Osteoblast (primary cell): Measurements from ENCODE around the gene FCMR. TPM values are rescaled to one million over a fixed set of nuclear protein-coding genes. Genes with fewer than 3 reads are reported as not detected.

Source experiments
- DNase-seq: peaks from one replicate; pipeline ENCODE4 v3.0.0; 2011; ENCODE audit warnings: low spot score, mixed read lengths; ENCODE audit not compliant: insufficient read length; ENCODE audit errors: missing footprints
- H2AFZ ChIP-seq: 2 replicates; pipeline ENCODE4 v1.6.0; 2011; ENCODE audit warnings: mild to moderate bottlenecking, low read length
- H3K27ac ChIP-seq: 2 replicates; pipeline ENCODE4 v1.5.1; 2011; ENCODE audit warnings: mild to moderate bottlenecking, low read depth, low read length, moderate library complexity
- H3K27me3 ChIP-seq: 2 replicates; pipeline ENCODE4 v1.6.0; 2012; ENCODE audit warnings: mild to moderate bottlenecking, control low read depth, inconsistent platforms, low read length, moderate library complexity; ENCODE audit not compliant: insufficient read depth
- H3K36me3 ChIP-seq: 2 replicates; pipeline ENCODE4 v1.5.1; 2011; ENCODE audit warnings: mild to moderate bottlenecking, low read length, control low read depth, moderate library complexity; ENCODE audit not compliant: insufficient read depth
- H3K4me1 ChIP-seq: 2 replicates; pipeline ENCODE4 v1.5.1; 2011; ENCODE audit warnings: mild to moderate bottlenecking, low read length, control low read depth, moderate library complexity; ENCODE audit not compliant: insufficient read depth
- H3K4me2 ChIP-seq: 2 replicates; pipeline ENCODE4 v1.6.0; 2011; ENCODE audit warnings: mild to moderate bottlenecking, low read length; ENCODE audit not compliant: insufficient read depth
- H3K4me3 ChIP-seq: fragments of 200-600 bp; sonication (generic); 3 replicates; pipeline ENCODE4 v1.5.1; 2012; ENCODE audit warnings: mild to moderate bottlenecking, low read length, inconsistent platforms; ENCODE audit not compliant: insufficient read depth
- H3K79me2 ChIP-seq: 2 replicates; pipeline ENCODE4 v1.6.0; 2012; ENCODE audit warnings: mild to moderate bottlenecking, low read length, control low read depth, inconsistent platforms; ENCODE audit not compliant: insufficient read depth
- H3K9me3 ChIP-seq: 2 replicates; pipeline ENCODE4 v1.5.1; 2011; ENCODE audit warnings: low read depth, low read length, control low read depth
- H4K20me1 ChIP-seq: 2 replicates; pipeline ENCODE4 v1.6.0; 2012; ENCODE audit warnings: mild to moderate bottlenecking, low read length, control low read depth; ENCODE audit not compliant: insufficient read depth
- CTCF ChIP-seq: IDR thresholded peaks from 2 replicates; pipeline ENCODE4 v1.5.1; 2011; ENCODE audit warnings: mild to moderate bottlenecking, low read depth, low read length, moderate library complexity; ENCODE audit errors: extremely low read depth
- total RNA-seq: library from RNA; depleted of rRNA; stranded (reverse); fragments of >200 nt; gene quantifications from 2 replicates; pipeline ENCODE4 v1.2.3, GENCODE V29; 2012

Gene FCMR
- total RNA-seq, 1 donor: not detected

GRCh38 chr1:206967096-206967849, 45.5 kb upstream of the FCMR start:
- H2AFZ ChIP-seq: peak overlapping the region; percentile 20
- no peaks in the 10 kb centered on the region for H4K20me1 ChIP-seq
- H3K79me2 ChIP-seq: no peaks in the 10 kb centered on the region
- no peak for DNase-seq
- no peaks in the 10 kb centered on the region for H3K36me3 ChIP-seq
- no peak for TF ChIP-seq CTCF
- no peak overlapping the region for H3K27ac ChIP-seq
- H3K4me3 ChIP-seq: no peak overlapping the region
- H3K4me1 ChIP-seq: no peaks in the 10 kb centered on the region
- H3K9me3 ChIP-seq: no peaks in the 10 kb centered on the region
- no peak overlapping the region for H3K4me2 ChIP-seq
- H3K27me3 ChIP-seq: peaks cover 16% of the 10 kb centered on the region

GRCh38 chr1:206965781-206966180, 44.0 kb upstream of the FCMR start:
- TF ChIP-seq CTCF: no peak
- no peaks in the 10 kb centered on the region for H3K36me3 ChIP-seq
- H2AFZ ChIP-seq: no peak overlapping the region
- no peak overlapping the region for H3K27ac ChIP-seq
- H3K4me3 ChIP-seq: no peak overlapping the region
- no peaks in the 10 kb centered on the region for H3K4me1 ChIP-seq
- H4K20me1 ChIP-seq: no peaks in the 10 kb centered on the region
- H3K79me2 ChIP-seq: no peaks in the 10 kb centered on the region
- H3K9me3 ChIP-seq: no peaks in the 10 kb centered on the region
- no peak overlapping the region for H3K4me2 ChIP-seq
- peaks cover 10% of the 10 kb centered on the region for H3K27me3 ChIP-seq
- DNase-seq: no peak

- no peak for TF ChIP-seq CTCF
- Histone ChIP-seq H2AFZ (no peak overlapping the region), H3K36me3 (no peaks in the 10 kb centered on the region), H3K4me1 (no peaks in the 10 kb centered on the region), H4K20me1 (no peaks in the 10 kb centered on the region), H3K79me2 (no peaks in the 10 kb centered on the region), H3K27me3 (peaks cover 5% of the 10 kb centered on the region), H3K27ac (no peak overlapping the region), H3K4me2 (no peak overlapping the region), H3K4me3 (no peak overlapping the region), H3K9me3 (no peaks in the 10 kb centered on the region)
- DNase-seq: no peak
Measured at GRCh38 chr1:206963740-206964139, 42.0 kb upstream of the FCMR start.

GRCh38 chr1:206963119-206963712, 41.5 kb upstream of the FCMR start:
- Histone ChIP-seq H3K27me3 (peaks cover 3% of the 10 kb centered on the region), H2AFZ (no peak overlapping the region), H3K4me2 (no peak overlapping the region), H3K9me3 (no peaks in the 10 kb centered on the region), H3K4me1 (no peaks in the 10 kb centered on the region), H4K20me1 (no peaks in the 10 kb centered on the region), H3K79me2 (no peaks in the 10 kb centered on the region), H3K4me3 (no peak overlapping the region), H3K27ac (no peak overlapping the region), H3K36me3 (no peaks in the 10 kb centered on the region)
- no peak for DNase-seq
- TF ChIP-seq CTCF: no peak
